IMR-90 (cell line): ENCODE results near the gene ZNF236. TPM values are rescaled to one million over a fixed set of nuclear protein-coding genes. Genes with fewer than 3 reads are reported as not detected.

Source experiments
- ATAC-seq: fragments of 200-7000 bp; cut with Tn5 transposase; 2 replicates; pipeline ENCODE4 v1.9.1; 2020; ENCODE audit warnings: low read depth, mild to moderate bottlenecking, moderate library complexity
- BruUV-seq: library from RNA; stranded (reverse); fragments of 400-500 nt; replicated peaks from 2 replicates; lab custom pipeline; 2021; lab: Mats Ljungman, UMichigan
- CTCF ChIA-PET: fragments of 300-600 bp; formaldehyde crosslinking; extraction: SDS; loops from one replicate; lab custom pipeline; 2021; ENCODE audit warnings: antibody characterized with exemption; lab: Yijun Ruan, JAX
- POLR2A ChIA-PET: fragments of 300-600 bp; sonication (Branson Sonifier 250); formaldehyde crosslinking; loops from one replicate; lab custom pipeline; 2022; ENCODE audit warnings: antibody characterized with exemption; ENCODE audit not compliant: unreplicated experiment; lab: Charles Lee
- DNase-seq: peaks from one replicate; pipeline ENCODE4 v3.0.0; 2013
- H2AFZ ChIP-seq: replicated peaks from 2 replicates; pipeline ENCODE3; 2013; ENCODE audit warnings: low read length, mild to moderate bottlenecking; ENCODE audit not compliant: poor library complexity
- H2AK5ac ChIP-seq: 2 replicates; pipeline ENCODE4 v1.6.1; 2013; ENCODE audit warnings: low read depth, low read length, inconsistent platforms
- H2AK9ac ChIP-seq: replicated peaks from 2 replicates; pipeline ENCODE3; 2013; ENCODE audit warnings: mild to moderate bottlenecking, low read depth, low read length, moderate library complexity; ENCODE audit not compliant: poor library complexity
- H2BK120ac ChIP-seq: 2 replicates; pipeline ENCODE4 v1.6.1; 2013; ENCODE audit warnings: low read depth, low read length, inconsistent platforms
- H2BK15ac ChIP-seq: 3 replicates; pipeline ENCODE4 v1.6.1; 2013; ENCODE audit warnings: low read depth, low read length, inconsistent platforms
- H2BK20ac ChIP-seq: 2 replicates; pipeline ENCODE4 v1.6.1; 2013; ENCODE audit warnings: low read depth, mild to moderate bottlenecking, inconsistent platforms, low read length, moderate library complexity
- H2BK5ac ChIP-seq: 2 replicates; pipeline ENCODE4 v1.6.1; 2013; ENCODE audit warnings: mild to moderate bottlenecking, low read depth, low read length, inconsistent platforms; ENCODE audit not compliant: poor library complexity, severe bottlenecking
- H3K14ac ChIP-seq: replicated peaks from 2 replicates; pipeline ENCODE4 v1.6.1; 2013; ENCODE audit warnings: low read depth, low read length, inconsistent platforms
- H3K18ac ChIP-seq: 2 replicates; pipeline ENCODE4 v1.6.1; 2013; ENCODE audit warnings: low read depth, low read length, control low read depth
- H3K23ac ChIP-seq: 2 replicates; pipeline ENCODE4 v1.6.1; 2013; ENCODE audit warnings: low read depth, low read length, inconsistent platforms
- H3K27ac ChIP-seq: 2 replicates; pipeline ENCODE4 v1.5.1; 2013; ENCODE audit warnings: mild to moderate bottlenecking, control low read depth, low read length; ENCODE audit not compliant: insufficient read depth
- H3K27me3 ChIP-seq: 2 replicates; pipeline ENCODE4 v1.6.1; 2013; ENCODE audit warnings: low read length; ENCODE audit not compliant: control insufficient read depth, insufficient read depth
- H3K36me3 ChIP-seq: 2 replicates; pipeline ENCODE4 v1.6.1; 2013; ENCODE audit warnings: low read length, mixed read lengths; ENCODE audit not compliant: control insufficient read depth, insufficient read depth
- H3K4ac ChIP-seq: 2 replicates; pipeline ENCODE4 v1.6.1; 2013; ENCODE audit warnings: low read depth, low read length, inconsistent platforms
- H3K4me1 ChIP-seq: 2 replicates; pipeline ENCODE4 v1.6.1; 2013; ENCODE audit warnings: low read length, mixed read lengths; ENCODE audit not compliant: control insufficient read depth, insufficient read depth
- H3K4me2 ChIP-seq: 2 replicates; pipeline ENCODE4 v1.6.1; 2013; ENCODE audit warnings: low read depth, mild to moderate bottlenecking, control low read depth, low read length, moderate library complexity
- H3K4me3 ChIP-seq: 2 replicates; pipeline ENCODE4 v1.5.1; 2013; ENCODE audit warnings: low read depth, mild to moderate bottlenecking, control low read depth, low read length, moderate library complexity; ENCODE audit not compliant: insufficient read depth
- H3K56ac ChIP-seq: 2 replicates; pipeline ENCODE4 v1.6.1; 2013; ENCODE audit warnings: low read length, inconsistent platforms; ENCODE audit not compliant: insufficient read depth; ENCODE audit errors: extremely low read depth
- H3K79me1 ChIP-seq, 2 experiments: 2 replicates each; pipeline ENCODE4 v1.6.1; 2013; ENCODE audit warnings: low read length in 2 of 2, inconsistent platforms in 1 of 2, low read depth in 1 of 2
- H3K9ac ChIP-seq: 2 replicates; pipeline ENCODE4 v1.6.1; 2013; ENCODE audit warnings: low read depth, low read length, control low read depth
- H3K9me1 ChIP-seq: 2 replicates; pipeline ENCODE4 v1.6.1; 2013; ENCODE audit warnings: low read length, inconsistent platforms; ENCODE audit not compliant: insufficient read depth
- H3K9me3 ChIP-seq: 2 replicates; pipeline ENCODE4 v1.6.1; 2013; ENCODE audit warnings: low read length; ENCODE audit not compliant: control insufficient read depth, insufficient read depth
- H4K20me1 ChIP-seq: 2 replicates; pipeline ENCODE4 v1.6.1; 2013; ENCODE audit warnings: low read length, inconsistent platforms; ENCODE audit not compliant: insufficient read depth
- H4K5ac ChIP-seq: 2 replicates; pipeline ENCODE4 v1.6.1; 2013; ENCODE audit warnings: mild to moderate bottlenecking, low read depth, low read length, control low read depth
- H4K8ac ChIP-seq, 2 experiments: 2 replicates each; pipeline ENCODE4 v1.6.1; 2013; ENCODE audit warnings: low read depth in 2 of 2, low read length in 2 of 2, control low read depth in 1 of 2, inconsistent platforms in 1 of 2
- H4K91ac ChIP-seq: 2 replicates; pipeline ENCODE4 v1.6.1; 2013; ENCODE audit warnings: low read depth, low read length, inconsistent platforms; ENCODE audit not compliant: insufficient read depth
- BHLHE40 ChIP-seq: fragments of 150-350 bp; IDR thresholded peaks from 2 replicates; pipeline ENCODE4 v1.6.1; 2016; ENCODE audit warnings: mild to moderate bottlenecking, low read depth, low read length
- CTCF ChIP-seq: conservative IDR thresholded peaks from 2 replicates; pipeline ENCODE4 v1.5.1; 2012; ENCODE audit warnings: mild to moderate bottlenecking, low read depth, low read length, improper control_type of control experiment
- ELK1 ChIP-seq: fragments of 150-350 bp; IDR thresholded peaks from 2 replicates; pipeline ENCODE4 v1.6.1; 2016; ENCODE audit warnings: low read depth, mild to moderate bottlenecking, low read length, moderate library complexity, borderline replicate concordance
- MAFK ChIP-seq: IDR thresholded peaks from 2 replicates; pipeline ENCODE4 v1.6.1; 2012; ENCODE audit warnings: low read depth, low read length, improper control_type of control experiment
- MAZ ChIP-seq: IDR thresholded peaks from 2 replicates; pipeline ENCODE4 v1.6.1; 2012; ENCODE audit warnings: low read depth, mild to moderate bottlenecking, low read length, improper control_type of control experiment, moderate library complexity, borderline replicate concordance
- MXI1 ChIP-seq: IDR thresholded peaks from 2 replicates; pipeline ENCODE4 v1.6.1; 2012; ENCODE audit warnings: low read depth, mild to moderate bottlenecking, low read length, moderate library complexity, borderline replicate concordance
- POLR2A ChIP-seq: IDR thresholded peaks from 2 replicates; pipeline ENCODE4 v1.6.1; 2012; ENCODE audit warnings: mild to moderate bottlenecking, low read depth, low read length
- RAD21 ChIP-seq: IDR thresholded peaks from 2 replicates; pipeline ENCODE4 v1.6.1; 2012; ENCODE audit warnings: low read length, improper control_type of control experiment
- RCOR1 ChIP-seq: IDR thresholded peaks from 2 replicates; pipeline ENCODE4 v1.6.1; 2012; ENCODE audit warnings: mild to moderate bottlenecking, low read length, improper control_type of control experiment; ENCODE audit not compliant: insufficient replicate concordance
- RFX5 ChIP-seq: IDR thresholded peaks from 2 replicates; pipeline ENCODE4 v1.8.0; 2012; ENCODE audit warnings: low read depth, mild to moderate bottlenecking, low read length, moderate library complexity
- USF2 ChIP-seq: fragments of 150-350 bp; IDR thresholded peaks from 2 replicates; pipeline ENCODE4 v1.6.1; 2017; ENCODE audit warnings: mild to moderate bottlenecking, antibody characterized with exemption, low read length, low read depth
- WGBS, 2 experiments: methylation state at CpG; one replicate each; pipeline versions ENCODE4 v1.1.5 to v1.1.7; 2013; ENCODE audit warnings: missing lambda C conversion rate in 2 of 2; ENCODE audit not compliant: insufficient read length in 1 of 2; ENCODE audit errors: extremely low coverage in 2 of 2; 5-methylcytosine and 5-hydroxymethylcytosine counted together
- dilution Hi-C: fragments of 300-500 bp; cut with HindIII; formaldehyde crosslinking; loops from one replicate; pipeline ENCODE4 v1.14.3; 2018; ENCODE audit warnings: low sequenced_read_pairs; ENCODE audit not compliant: unreplicated experiment
- in situ Hi-C: fragments of 300-500 bp; cut with MboI; formaldehyde crosslinking; loops from 3 replicates; pipeline ENCODE4 v1.14.3; 2019; ENCODE audit warnings: low sequenced_read_pairs, inconsistent platforms, mixed read lengths
- intact Hi-C: fragments of 100-400 bp; cut with micrococcal nuclease; formaldehyde crosslinking; loops from 2 replicates; pipeline ENCODE4 v1.10.0; 2022
- polyA plus RNA-seq, 3 experiments: library from polyadenylated mRNA; depleted of rRNA; stranded (reverse); fragments of >200 nt; gene quantifications; 2 replicates each; pipeline ENCODE4 v1.2.3, GENCODE V29; 2012; ENCODE audit warnings: low replicate concordance in 1 of 3
- total RNA-seq: library from RNA; depleted of rRNA; stranded (reverse); fragments of >200 nt; gene quantifications from 2 replicates; pipeline ENCODE4 v1.2.3, GENCODE V29; 2012

Gene ZNF236
- total and polyA plus RNA-seq, 2 of the 4 experiments (the other 2 are of a cell fraction) = 3.6 to 9.7 TPM

- TF ChIP-seq MXI1 (no peak), RFX5 (no peak), MAFK (no peak), ELK1 (no peak), BHLHE40 (no peak), RCOR1 (no peak), RAD21 (no peak), USF2 (no peak), CTCF (no peak), MAZ (no peak), POLR2A (no peak)
- Histone ChIP-seq H2BK5ac (no peak overlapping the region), H3K56ac (no peak overlapping the region), H3K27ac (no peak overlapping the region), H3K79me1 (no peaks in the 10 kb centered on the region), H3K14ac (no peak overlapping the region), H3K4me1 (peaks cover 2% of the 10 kb centered on the region; the same call in 1 of the 2 replicates), H4K20me1 (no peaks in the 10 kb centered on the region), H3K4ac (no peak overlapping the region), H3K9ac (no peak overlapping the region), H3K36me3 (no peaks in the 10 kb centered on the region), H3K9me1 (no peaks in the 10 kb centered on the region), H3K4me2 (no peak overlapping the region), H3K4me3 (no peak overlapping the region), H3K23ac (no peak overlapping the region), H2BK20ac (no peak overlapping the region), H2AFZ (no peak overlapping the region), H3K9me3 (no peaks in the 10 kb centered on the region), H2AK9ac (no peak overlapping the region), H4K91ac (no peak overlapping the region; the same call in 1 of the 2 replicates), H2AK5ac (no peak overlapping the region), H2BK120ac (no peak overlapping the region), H4K8ac (0 out of 4 replicates have a peak overlapping the region, but pooled peaks of 1 of the 2 experiments have one; percentile 50), H2BK15ac (no peak overlapping the region), H3K18ac (no peak overlapping the region), H3K27me3 (no peaks in the 10 kb centered on the region; the same call in 1 of the 2 replicates), H4K5ac (no peak overlapping the region)
- no peak for DNase-seq
- BruUV-seq = no TSS peak
- in situ Hi-C loops (loop anchor here (5.0 kb wide), 1 partner anchor 206 kb away; no protein-coding TSS in a partner anchor), intact Hi-C loops (loop anchor here (2.0 kb wide), 3 partner anchors 64 to 650 kb away; no protein-coding TSS in a partner anchor), dilution Hi-C loops (no loop called here)
- 100% methylated on average over 2 of the region's 19 CpGs; no CpG with 5 or more reads in 1 of the 2 experiments for WGBS, 2 experiments
- CTCF ChIA-PET = interaction anchor here (0.5 to 3.1 kb wide), 10 partner anchors 10 to 210 kb away, joined by 3 to 28 read pairs (median 5); no protein-coding TSS in a partner anchor
- no peak for ATAC-seq
- POLR2A ChIA-PET = no interaction called here
Observed at GRCh38 chr18:77001041-77001440, 178.7 kb downstream of the ZNF236 start.
